Endothelial cell of umbilical vein (primary cell): ENCODE results near the gene STK16. TPM values are rescaled to one million over a fixed set of nuclear protein-coding genes. Genes with fewer than 3 reads are reported as not detected.

Experiments used
- BruUV-seq: library from RNA; stranded (reverse); fragments of 400-500 nt; replicated peaks from 2 replicates; lab custom pipeline; 2021; lab: Mats Ljungman, UMichigan
- CTCF ChIA-PET: fragments of 300-600, 350-600 bp; sonication (Branson Sonifier 250); formaldehyde crosslinking; loops from one replicate; lab custom pipeline; 2021; ENCODE audit warnings: antibody characterized with exemption, inconsistent platforms; lab: Charles Lee
- POLR2A ChIA-PET: fragments of 300-600, 350-600 bp; sonication (Branson Sonifier 250); formaldehyde crosslinking; loops from one replicate; lab custom pipeline; 2021; ENCODE audit warnings: antibody characterized with exemption, inconsistent platforms; lab: Charles Lee
- DNase-seq: peaks from one replicate; pipeline ENCODE4 v3.0.0-alpha.2; 2011; ENCODE audit warnings: low read depth, low spot score
- FAIRE-seq: peaks from 2 replicates; lab custom pipeline; 2011; peaks lifted over from hg19 to GRCh38; lab: Jason Lieb, UNC
- H2AFZ ChIP-seq: 2 replicates; pipeline ENCODE4 v1.6.0; 2012; ENCODE audit warnings: low read depth, low read length, control low read depth, inconsistent platforms
- H3K27ac ChIP-seq: 2 replicates; pipeline ENCODE4 v1.5.1; 2011; ENCODE audit warnings: low read depth, mild to moderate bottlenecking, control low read depth, low read length, moderate library complexity; ENCODE audit not compliant: insufficient read depth
- H3K27me3 ChIP-seq, 2 experiments: 2 replicates each; pipeline versions ENCODE4 v1.6.0 to v1.6.1; 2011; ENCODE audit warnings: low read length in 2 of 2, mixed read lengths in 1 of 2; ENCODE audit not compliant: control insufficient read depth in 2 of 2, insufficient read depth in 2 of 2
- H3K36me3 ChIP-seq, 2 experiments: 2 replicates in 1 of 2; 3 replicates in 1 of 2; pipeline ENCODE4 v1.5.1; 2011; ENCODE audit warnings: low read length in 2 of 2, mild to moderate bottlenecking in 1 of 2, moderate library complexity in 1 of 2; ENCODE audit not compliant: control insufficient read depth in 2 of 2, insufficient read depth in 2 of 2; ENCODE audit errors: extremely low read depth in 1 of 2
- H3K4me1 ChIP-seq: 3 replicates; pipeline ENCODE4 v1.5.1; 2011; ENCODE audit warnings: mild to moderate bottlenecking, low read length; ENCODE audit not compliant: control insufficient read depth, insufficient read depth; ENCODE audit errors: extremely low read depth
- H3K4me2 ChIP-seq: 2 replicates; pipeline ENCODE4 v1.6.1; 2011; ENCODE audit warnings: low read length, control low read depth, mixed read lengths; ENCODE audit not compliant: insufficient read depth
- H3K4me3 ChIP-seq, 3 experiments: fragments of 200-600 bp in 1 of 3; sonication (generic), shearing (Covaris generic) in 1 of 3; replicated peaks in 1 of 3; 2 replicates each; pipeline ENCODE4 v1.5.1; 2011 to 2016; ENCODE audit warnings: control low read depth in 3 of 3, low read length in 3 of 3, mild to moderate bottlenecking in 2 of 3, inconsistent platforms in 1 of 3, low read depth in 1 of 3, moderate library complexity in 1 of 3; ENCODE audit not compliant: insufficient read depth in 1 of 3
- H3K79me2 ChIP-seq: 2 replicates; pipeline ENCODE4 v1.6.0; 2012; ENCODE audit warnings: low read length, inconsistent platforms; ENCODE audit not compliant: control insufficient read depth, insufficient read depth
- H3K9ac ChIP-seq: replicated peaks from 2 replicates; pipeline ENCODE3; 2011; ENCODE audit warnings: low read length, control low read depth; ENCODE audit not compliant: insufficient read depth; ENCODE audit errors: extremely low read depth
- H3K9me1 ChIP-seq: replicated peaks from 3 replicates; pipeline ENCODE4 v1.6.0; 2011; ENCODE audit warnings: mild to moderate bottlenecking, low read length; ENCODE audit not compliant: control insufficient read depth, insufficient read depth; ENCODE audit errors: extremely low read depth
- H3K9me3 ChIP-seq: replicated peaks from 2 replicates; pipeline ENCODE4 v1.5.1; 2012; ENCODE audit warnings: low read length, inconsistent platforms; ENCODE audit not compliant: control insufficient read depth, insufficient read depth
- H4K20me1 ChIP-seq: replicated peaks from 2 replicates; pipeline ENCODE3; 2011; ENCODE audit warnings: mild to moderate bottlenecking, low read length; ENCODE audit not compliant: control insufficient read depth, insufficient read depth; ENCODE audit errors: extremely low read depth
- EZH2 ChIP-seq: IDR thresholded peaks from 2 replicates; pipeline ENCODE4 v1.6.1; 2012; ENCODE audit warnings: borderline replicate concordance, low read depth, mild to moderate bottlenecking, moderate library complexity, low read length, inconsistent platforms; ENCODE audit not compliant: severe bottlenecking
- FOS ChIP-seq: IDR thresholded peaks from 2 replicates; pipeline ENCODE4 v1.6.1; 2011; ENCODE audit warnings: mild to moderate bottlenecking, low read length, moderate library complexity, borderline replicate concordance; ENCODE audit not compliant: insufficient read depth
- GATA2 ChIP-seq: IDR thresholded peaks from 2 replicates; pipeline ENCODE4 v1.7.0; 2011; ENCODE audit warnings: low read depth, mild to moderate bottlenecking, moderate library complexity, mixed read lengths, low read length; ENCODE audit not compliant: insufficient read length, insufficient read depth
- JUN ChIP-seq: IDR thresholded peaks from 2 replicates; pipeline ENCODE4 v1.6.1; 2011; ENCODE audit warnings: borderline replicate concordance, low read depth; ENCODE audit not compliant: insufficient read length, insufficient read depth
- MYC ChIP-seq: IDR thresholded peaks from one replicate; pipeline ENCODE4 v1.6.1; 2011; ENCODE audit warnings: mild to moderate bottlenecking, low read depth, low read length
- POLR2A ChIP-seq: IDR thresholded peaks from 2 replicates; pipeline ENCODE4 v1.6.1; 2012; ENCODE audit warnings: low read depth, mild to moderate bottlenecking, control low read depth, low read length
- POLR2AphosphoS5 ChIP-seq: IDR thresholded peaks from 2 replicates; pipeline ENCODE4 v1.6.1; 2012; ENCODE audit warnings: low read depth, mild to moderate bottlenecking, control low read depth, low read length, moderate library complexity; ENCODE audit not compliant: insufficient read depth
- dilution Hi-C: fragments of 300-500 bp; cut with MboI; formaldehyde crosslinking; loops from one replicate; pipeline ENCODE4 v1.15.0; 2019; ENCODE audit warnings: low sequenced_read_pairs; ENCODE audit not compliant: extremely low pct_ligation_motif_present
- intact Hi-C: fragments of 100-400 bp; cut with micrococcal nuclease; formaldehyde crosslinking; loops from one replicate; pipeline ENCODE4 v1.10.0; 2022
- polyA plus RNA-seq, 4 experiments: library from polyadenylated mRNA; depleted of rRNA in 3 of 4; stranded (reverse) in 3 of 4; unstranded in 1 of 4; fragments of >200 nt; gene quantifications; 2 replicates each; pipeline versions ENCODE4 v1.2.1 to v1.2.3, GENCODE V29; 2011 to 2012; ENCODE audit warnings: missing spikeins in 1 of 4
- total RNA-seq: library from RNA; stranded (reverse); gene quantifications from 2 replicates; pipeline ENCODE4 v1.2.3, GENCODE V29; 2021
- TF ChIP-seq, protein P1 (sequence below): IDR thresholded peaks from 2 replicates; pipeline ENCODE4 v1.6.1; 2011; ENCODE audit not compliant: insufficient read depth, insufficient read length
- TF ChIP-seq, protein P2 (sequence below), 2 donors: IDR thresholded peaks; 1 replicate in 1 of 2; 2 replicates in 1 of 2; pipeline ENCODE4 v1.5.1; 2011; ENCODE audit warnings: low read length in 2 of 2, mild to moderate bottlenecking in 2 of 2, moderate library complexity in 2 of 2, control low read depth in 1 of 2, inconsistent platforms in 1 of 2, low read depth in 1 of 2; ENCODE audit not compliant: insufficient read depth in 1 of 2; ENCODE audit errors: extremely low read depth in 1 of 2

STK16 gene
- total and polyA plus RNA-seq, 2 donors (not counting 3 experiments of a cell fraction or from before 2014, with no cell fraction given) = 18.8 to 63.2 TPM

DNA sequence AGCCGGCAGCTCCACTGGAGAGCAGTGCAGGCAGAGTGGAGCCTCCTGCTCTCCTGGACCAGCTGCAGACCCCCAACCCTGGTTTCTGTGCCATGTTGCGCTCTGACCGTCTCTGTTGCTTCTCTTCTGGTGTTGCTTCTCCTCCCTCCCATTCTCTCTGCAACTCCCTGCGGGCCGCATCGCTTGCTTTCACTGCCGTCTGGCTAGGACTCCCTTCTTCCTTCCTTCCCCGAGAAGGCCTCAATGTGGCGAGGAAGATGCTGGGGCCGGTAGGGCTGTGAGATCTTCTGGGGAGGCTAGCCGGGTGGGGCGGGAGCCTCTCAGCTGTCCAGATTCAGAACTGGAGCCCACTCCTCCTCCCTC lies 40.1 kb downstream of the STK16 start:
- H2AFZ ChIP-seq = no peak overlapping the region
- H4K20me1 ChIP-seq = no peaks in the 10 kb centered on the region
- H3K36me3 ChIP-seq = peaks cover 0 to 21% of the 10 kb centered on the region in 2 experiments
- no peak overlapping the region for H3K9ac ChIP-seq
- ChIA-PET CTCF (interaction anchor here (12.6 kb wide), 1 partner anchor 9 kb away, joined by 253 read pairs; no protein-coding TSS in a partner anchor), POLR2A (no interaction called here)
- TF ChIP-seq, protein P1, sequence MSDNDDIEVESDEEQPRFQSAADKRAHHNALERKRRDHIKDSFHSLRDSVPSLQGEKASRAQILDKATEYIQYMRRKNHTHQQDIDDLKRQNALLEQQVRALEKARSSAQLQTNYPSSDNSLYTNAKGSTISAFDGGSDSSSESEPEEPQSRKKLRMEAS = no peak
- TF ChIP-seq EZH2 (no peak), JUN (no peak)
- FAIRE-seq (no peak), DNase-seq (no peak)
- no peak overlapping the region for H3K27ac ChIP-seq
- no peaks in the 10 kb centered on the region for H3K9me1 ChIP-seq
- BruUV-seq = no TSS peak
- intact Hi-C loops (no loop called here), dilution Hi-C loops (no loop called here)
- no peak overlapping the region for H3K4me2 ChIP-seq
- no peaks in the 10 kb centered on the region for H3K4me1 ChIP-seq
- H3K9me3 ChIP-seq = no peaks in the 10 kb centered on the region
- H3K27me3 ChIP-seq = no peaks in the 10 kb centered on the region
- no peaks in the 10 kb centered on the region for H3K79me2 ChIP-seq
- H3K4me3 ChIP-seq = no peak overlapping the region

DNA sequence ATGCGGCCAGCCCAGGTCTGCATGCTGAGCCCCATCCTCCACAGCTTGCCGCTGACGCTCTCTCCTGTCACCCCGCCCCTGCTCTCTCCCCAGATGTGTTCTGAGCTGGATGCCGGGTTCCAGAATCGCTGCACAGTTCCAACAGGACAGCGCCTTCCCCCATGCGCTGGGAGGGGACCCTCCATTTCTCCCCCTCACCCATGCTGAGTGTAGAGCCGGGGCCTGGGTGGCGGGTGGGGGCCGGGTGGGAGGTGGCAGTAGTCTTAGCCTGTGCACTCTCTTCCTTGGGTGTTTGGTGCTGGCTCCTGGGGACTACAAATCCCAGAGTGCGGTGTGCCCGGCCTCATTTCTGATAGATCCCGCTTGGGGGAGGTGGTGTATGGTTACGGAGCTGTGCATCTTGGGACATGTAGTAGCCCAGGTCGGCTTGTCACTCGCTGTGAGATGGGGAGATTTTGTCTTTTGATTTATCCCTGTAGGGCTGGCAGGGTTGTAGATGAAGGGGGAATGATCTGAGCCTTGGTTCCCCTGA lies 40.7 kb downstream of the STK16 start:
- no peak overlapping the region for H3K4me2 ChIP-seq

More for the DNA sequence above, 40.7 kb downstream of the STK16 start:
- Histone ChIP-seq H3K27ac (no peak overlapping the region), H3K4me1 (no peaks in the 10 kb centered on the region), H2AFZ (no peak overlapping the region), H3K36me3 (peaks cover 0 to 21% of the 10 kb centered on the region in 2 experiments), H3K27me3 (peaks cover 0 to 1% of the 10 kb centered on the region in 2 experiments), H3K9ac (no peak overlapping the region), H3K79me2 (no peaks in the 10 kb centered on the region), H3K9me1 (no peaks in the 10 kb centered on the region), H3K9me3 (no peaks in the 10 kb centered on the region), H4K20me1 (no peaks in the 10 kb centered on the region), H3K4me3 (no peak overlapping the region)
- intact Hi-C loops = no loop called here
- ChIA-PET CTCF (interaction anchor here (12.6 kb wide), 1 partner anchor 9 kb away, joined by 253 read pairs; no protein-coding TSS in a partner anchor), POLR2A (no interaction called here)
- dilution Hi-C loops = no loop called here
- TF ChIP-seq EZH2 = no peak
- TF ChIP-seq, protein P2, sequence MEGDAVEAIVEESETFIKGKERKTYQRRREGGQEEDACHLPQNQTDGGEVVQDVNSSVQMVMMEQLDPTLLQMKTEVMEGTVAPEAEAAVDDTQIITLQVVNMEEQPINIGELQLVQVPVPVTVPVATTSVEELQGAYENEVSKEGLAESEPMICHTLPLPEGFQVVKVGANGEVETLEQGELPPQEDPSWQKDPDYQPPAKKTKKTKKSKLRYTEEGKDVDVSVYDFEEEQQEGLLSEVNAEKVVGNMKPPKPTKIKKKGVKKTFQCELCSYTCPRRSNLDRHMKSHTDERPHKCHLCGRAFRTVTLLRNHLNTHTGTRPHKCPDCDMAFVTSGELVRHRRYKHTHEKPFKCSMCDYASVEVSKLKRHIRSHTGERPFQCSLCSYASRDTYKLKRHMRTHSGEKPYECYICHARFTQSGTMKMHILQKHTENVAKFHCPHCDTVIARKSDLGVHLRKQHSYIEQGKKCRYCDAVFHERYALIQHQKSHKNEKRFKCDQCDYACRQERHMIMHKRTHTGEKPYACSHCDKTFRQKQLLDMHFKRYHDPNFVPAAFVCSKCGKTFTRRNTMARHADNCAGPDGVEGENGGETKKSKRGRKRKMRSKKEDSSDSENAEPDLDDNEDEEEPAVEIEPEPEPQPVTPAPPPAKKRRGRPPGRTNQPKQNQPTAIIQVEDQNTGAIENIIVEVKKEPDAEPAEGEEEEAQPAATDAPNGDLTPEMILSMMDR (IDR thresholded peaks at IDR 0.05; ENCODE audit: extremely low read depth in 1 of 2, insufficient read depth in 1 of 2, low read depth in 1 of 2, low read length in 2 of 2) = no peak
- no peak for TF ChIP-seq POLR2AphosphoS5
- TF ChIP-seq, protein P1 = no peak
- no peak for TF ChIP-seq FOS
- TF ChIP-seq GATA2 = no peak
- no peak for TF ChIP-seq JUN
- TF ChIP-seq MYC = no peak
- TF ChIP-seq POLR2A = no peak
- no peak for DNase-seq
- no peak for FAIRE-seq
- no TSS peak for BruUV-seq
